GM21619 (cell line): ENCODE measurements around the gene AP3M1.
"Not testable (repeated sequence)": the region's sequence is repeated elsewhere in the genome, so short reads cannot be mapped to it uniquely, and the experiment has no call there.

ENCODE experiments used
- ATAC-seq: cut with Tn5 transposase; IDR thresholded peaks from one replicate; pipeline ENCODE4 v1.9.1; 2021; ENCODE audit not compliant: unreplicated experiment

AP3M1 gene

GRCh38 chr10:74163319-74164068 lies 12.9 kb upstream of the AP3M1 start:
- ATAC-seq = no peak

GRCh38 chr10:74160013-74160412 lies 9.4 kb upstream of the AP3M1 start:
- ATAC-seq = no peak

- ATAC-seq = peak; percentile 52
Observed at GRCh38 chr10:74156919-74157289, 6.3 kb upstream of the AP3M1 start.

GRCh38 chr10:74153676-74154075 lies 3.0 kb upstream of the AP3M1 start:
- ATAC-seq = no peak

GRCh38 chr10:74153123-74153522 lies 2.5 kb upstream of the AP3M1 start:
- ATAC-seq = no peak

- no peak for ATAC-seq
Observed at GRCh38 chr10:74151879-74152722, 1.5 kb upstream of the AP3M1 start.

GRCh38 chr10:74150990-74151878 lies 606 bp upstream of the AP3M1 start, which contains the start of gene ADK:
ADK (plus strand) TSS chr10:74151221; CDS start chr10:74151279, 58 bp downstream.
- peak; percentile 74 for ATAC-seq

- not testable (repeated sequence) for ATAC-seq
Observed at GRCh38 chr10:74146980-74147379, 3.6 kb downstream of the AP3M1 start.

GRCh38 chr10:74145133-74145532 lies 5.5 kb downstream of the AP3M1 start:
- ATAC-seq = no peak

GRCh38 chr10:74140553-74140952 lies 10.1 kb downstream of the AP3M1 start:
- no peak for ATAC-seq

GRCh38 chr10:74139981-74140380 lies 10.6 kb downstream of the AP3M1 start:
- no peak for ATAC-seq

- ATAC-seq = not testable (repeated sequence)
Observed at GRCh38 chr10:74138596-74138995, 12.0 kb downstream of the AP3M1 start.

- no peak for ATAC-seq
Observed at GRCh38 chr10:74137992-74138391, 12.6 kb downstream of the AP3M1 start.

GRCh38 chr10:74135452-74135851 lies 15.2 kb downstream of the AP3M1 start:
- ATAC-seq = no peak

GRCh38 chr10:74133923-74134820 lies 16.5 kb downstream of the AP3M1 start:
- ATAC-seq = no peak

GRCh38 chr10:74123081-74123480 lies 27.5 kb downstream of the AP3M1 start:
- ATAC-seq = no peak

- no peak for ATAC-seq
Observed at GRCh38 chr10:74122060-74122459, 28.6 kb downstream of the AP3M1 start.

- no peak for ATAC-seq
Observed at GRCh38 chr10:74121368-74121767, 29.3 kb downstream of the AP3M1 start.

GRCh38 chr10:74120911-74121310 lies 29.7 kb downstream of the AP3M1 start:
- ATAC-seq = no peak

GRCh38 chr10:74118804-74119203 lies 31.8 kb downstream of the AP3M1 start:
- ATAC-seq = no peak
